ENCODE results near the gene RBP3. TPM values are rescaled to one million over a fixed set of nuclear protein-coding genes. Genes with fewer than 3 reads are reported as not detected.

RBP3 gene
- total RNA-seq (not detected), polyA plus RNA-seq (ENCODE audit: insufficient read depth in 1 of 8, insufficient read length in 8 of 8, low replicate concordance in 1 of 8) (under 1 TPM; 0.04 to 0.11 (median 0.07) TPM)
- long read RNA-seq, donor 1: 0 reads
- long read RNA-seq, donor 2: 0 reads
- long read RNA-seq, donor 3: 0 reads
- long read RNA-seq, donor 4: 0 reads
- long read RNA-seq, donor 5: 0 reads
- long read RNA-seq, donor 6: 0 reads
- long read RNA-seq, donor 7: 0 reads
- long read RNA-seq, donor 8: 0 reads
- long read RNA-seq, donor 9: 0 reads
- long read RNA-seq, donor 10: 0 reads
- long read RNA-seq, donor 11: 0 reads

GRCh38 chr10:47348138-47348651, at the start of gene RBP3:
TSS of gene RBP3 (plus strand) at chr10:47348363. CDS start at chr10:47348485, 122 bp downstream.
- no peak within 1 kb of the TSS for H3K4me3 ChIP-seq (ENCODE audit: low read length)
- DNase-seq: no peak
- no peaks in the 10 kb centered on the region for H3K36me3 ChIP-seq (ENCODE audit: control insufficient read depth, insufficient read depth, low read length)
- H3K4me1 ChIP-seq (ENCODE audit: control insufficient read depth, insufficient read depth, low read length): peaks cover 13% of the 10 kb centered on the region
- H3K27ac ChIP-seq (ENCODE audit: low read length): no peak within 1 kb of the TSS
- no peaks in the 10 kb centered on the region for H3K9me3 ChIP-seq (replicated peaks; ENCODE audit: control insufficient read depth, low read depth, low read length)
- H3K27me3 ChIP-seq (ENCODE audit: control insufficient read depth, insufficient read depth, low read length): peaks cover 5% of the 10 kb centered on the region
- 64% methylated on average over 4 of the region's 5 CpGs for WGBS (ENCODE audit: insufficient coverage)

GRCh38 chr10:47298715-47299114, 49.4 kb upstream of the RBP3 start:
- no peaks in the 10 kb centered on the region for H3K36me3 ChIP-seq (ENCODE audit: control insufficient read depth, insufficient read depth, low read length)
- no peaks in the 10 kb centered on the region for H3K9me3 ChIP-seq (replicated peaks; ENCODE audit: control insufficient read depth, low read depth, low read length)
- WGBS (ENCODE audit: insufficient coverage): 60% methylated on average over 1 of the region's 1 CpG
- peaks cover 52% of the 10 kb centered on the region for H3K27me3 ChIP-seq (ENCODE audit: control insufficient read depth, insufficient read depth, low read length)
- no peak for DNase-seq
- H3K27ac ChIP-seq (ENCODE audit: low read length): no peak overlapping the region
- peaks cover 19% of the 10 kb centered on the region for H3K4me1 ChIP-seq (ENCODE audit: control insufficient read depth, insufficient read depth, low read length)
- H3K4me3 ChIP-seq (ENCODE audit: low read length): no peak overlapping the region

- H3K4me3 ChIP-seq (ENCODE audit: low read length): peak within 1 kb of the TSS; percentile 33
- H3K27me3 ChIP-seq (ENCODE audit: control insufficient read depth, insufficient read depth, low read length): peaks cover 52% of the 10 kb centered on the region
- H3K4me1 ChIP-seq (ENCODE audit: control insufficient read depth, insufficient read depth, low read length): peaks cover 19% of the 10 kb centered on the region
- no peak within 1 kb of the TSS for H3K27ac ChIP-seq (ENCODE audit: low read length)
- 1% methylated on average over 59 of the region's 64 CpGs for WGBS (ENCODE audit: insufficient coverage)
- H3K36me3 ChIP-seq (ENCODE audit: control insufficient read depth, insufficient read depth, low read length): no peaks in the 10 kb centered on the region
- H3K9me3 ChIP-seq (replicated peaks; ENCODE audit: control insufficient read depth, low read depth, low read length): no peaks in the 10 kb centered on the region
- peak; percentile 21 for DNase-seq
These were observed 48.3 kb upstream of the RBP3 start, which contains the start of gene GDF10 for GRCh38 chr10:47299611-47300428. TSS of gene GDF10 (plus strand) at chr10:47300197. CDS start at chr10:47300652, 455 bp downstream.

- H3K9me3 ChIP-seq (replicated peaks; ENCODE audit: control insufficient read depth, low read depth, low read length): no peaks in the 10 kb centered on the region
- H3K27me3 ChIP-seq (ENCODE audit: control insufficient read depth, insufficient read depth, low read length): peaks cover 47% of the 10 kb centered on the region
- H3K4me3 ChIP-seq (ENCODE audit: low read length): peak overlapping the region; percentile 33
- WGBS (ENCODE audit: insufficient coverage): 3% methylated on average over 56 of the region's 57 CpGs
- no peak for DNase-seq
- no peaks in the 10 kb centered on the region for H3K36me3 ChIP-seq (ENCODE audit: control insufficient read depth, insufficient read depth, low read length)
- peaks cover 19% of the 10 kb centered on the region for H3K4me1 ChIP-seq (ENCODE audit: control insufficient read depth, insufficient read depth, low read length)
- no peak overlapping the region for H3K27ac ChIP-seq (ENCODE audit: low read length)
These were observed 47.7 kb upstream of the RBP3 start for GRCh38 chr10:47300429-47300931.

- H3K4me3 ChIP-seq (ENCODE audit: low read length): no peak overlapping the region
- no peak for DNase-seq
- H3K27me3 ChIP-seq (ENCODE audit: control insufficient read depth, insufficient read depth, low read length): peaks cover 45% of the 10 kb centered on the region
- WGBS (ENCODE audit: insufficient coverage): 100% methylated on average over 1 of the region's 2 CpGs
- no peaks in the 10 kb centered on the region for H3K36me3 ChIP-seq (ENCODE audit: control insufficient read depth, insufficient read depth, low read length)
- peaks cover 14% of the 10 kb centered on the region for H3K4me1 ChIP-seq (ENCODE audit: control insufficient read depth, insufficient read depth, low read length)
- no peaks in the 10 kb centered on the region for H3K9me3 ChIP-seq (replicated peaks; ENCODE audit: control insufficient read depth, low read depth, low read length)
- no peak overlapping the region for H3K27ac ChIP-seq (ENCODE audit: low read length)
These were observed 46.3 kb upstream of the RBP3 start for GRCh38 chr10:47301833-47302232.

- Histone ChIP-seq H3K36me3 (ENCODE audit: control insufficient read depth, insufficient read depth, low read length) (no peaks in the 10 kb centered on the region), H3K4me3 (ENCODE audit: low read length) (no peak overlapping the region), H3K4me1 (ENCODE audit: control insufficient read depth, insufficient read depth, low read length) (peaks cover 14% of the 10 kb centered on the region), H3K27me3 (ENCODE audit: control insufficient read depth, insufficient read depth, low read length) (peaks cover 43% of the 10 kb centered on the region), H3K9me3 (replicated peaks; ENCODE audit: control insufficient read depth, low read depth, low read length) (no peaks in the 10 kb centered on the region), H3K27ac (ENCODE audit: low read length) (no peak overlapping the region)
- 89% methylated on average over 6 of the region's 7 CpGs for WGBS (ENCODE audit: insufficient coverage)
- DNase-seq: no peak
These were observed 45.1 kb upstream of the RBP3 start for GRCh38 chr10:47303105-47303504.

- Histone ChIP-seq H3K4me3 (ENCODE audit: low read length) (no peak overlapping the region), H3K36me3 (ENCODE audit: control insufficient read depth, insufficient read depth, low read length) (no peaks in the 10 kb centered on the region), H3K9me3 (replicated peaks; ENCODE audit: control insufficient read depth, low read depth, low read length) (no peaks in the 10 kb centered on the region), H3K4me1 (ENCODE audit: control insufficient read depth, insufficient read depth, low read length) (peaks cover 14% of the 10 kb centered on the region), H3K27me3 (ENCODE audit: control insufficient read depth, insufficient read depth, low read length) (peaks cover 43% of the 10 kb centered on the region), H3K27ac (ENCODE audit: low read length) (no peak overlapping the region)
- 82% methylated on average over 6 of the region's 6 CpGs for WGBS (ENCODE audit: insufficient coverage)
- DNase-seq: no peak
These were observed 44.3 kb upstream of the RBP3 start for GRCh38 chr10:47303866-47304265.

GRCh38 chr10:47305566-47305965, 42.6 kb upstream of the RBP3 start:
- Histone ChIP-seq H3K4me1 (ENCODE audit: control insufficient read depth, insufficient read depth, low read length) (peaks cover 9% of the 10 kb centered on the region), H3K27me3 (ENCODE audit: control insufficient read depth, insufficient read depth, low read length) (peaks cover 39% of the 10 kb centered on the region), H3K4me3 (ENCODE audit: low read length) (no peak overlapping the region), H3K36me3 (ENCODE audit: control insufficient read depth, insufficient read depth, low read length) (no peaks in the 10 kb centered on the region), H3K27ac (ENCODE audit: low read length) (no peak overlapping the region), H3K9me3 (replicated peaks; ENCODE audit: control insufficient read depth, low read depth, low read length) (no peaks in the 10 kb centered on the region)
- 86% methylated on average over 1 of the region's 2 CpGs for WGBS (ENCODE audit: insufficient coverage)
- no peak for DNase-seq

GRCh38 chr10:47306387-47307210, 41.6 kb upstream of the RBP3 start:
- WGBS (ENCODE audit: insufficient coverage): 73% methylated on average over 10 of the region's 10 CpGs
- Histone ChIP-seq H3K36me3 (ENCODE audit: control insufficient read depth, insufficient read depth, low read length) (no peaks in the 10 kb centered on the region), H3K9me3 (replicated peaks; ENCODE audit: control insufficient read depth, low read depth, low read length) (no peaks in the 10 kb centered on the region), H3K27ac (ENCODE audit: low read length) (no peak overlapping the region), H3K27me3 (ENCODE audit: control insufficient read depth, insufficient read depth, low read length) (peaks cover 33% of the 10 kb centered on the region), H3K4me1 (ENCODE audit: control insufficient read depth, insufficient read depth, low read length) (peaks cover 5% of the 10 kb centered on the region), H3K4me3 (ENCODE audit: low read length) (no peak overlapping the region)
- DNase-seq: no peak
